Right atrium auricular region (tissue), 2 donors: ENCODE measurements around the gene ZBED4. TPM values are rescaled to one million over a fixed set of nuclear protein-coding genes. Genes with fewer than 3 reads are reported as not detected.

ENCODE experiments used
- DNase-seq: peaks from one replicate; pipeline ENCODE4 v3.0.0-alpha.2; 2019; ENCODE audit warnings: low spot score
- H3K27ac ChIP-seq, 2 donors: fragments of 200-600 bp; sonication (generic); 1 replicate in 1 of 2; 2 replicates in 1 of 2; pipeline ENCODE4 v1.5.1; 2016 to 2019
- H3K27me3 ChIP-seq, 2 donors: fragments of 200-600 bp; sonication (generic); one replicate each; pipeline versions ENCODE4 v1.5.1 to v1.6.0; 2017 to 2019
- H3K36me3 ChIP-seq: fragments of 200-600 bp; sonication (generic); one replicate; pipeline ENCODE4 v1.5.1; 2016
- H3K4me1 ChIP-seq, 2 donors: fragments of 200-600 bp; sonication (generic); one replicate each; pipeline versions ENCODE4 v1.5.1 to v1.6.0; 2017 to 2019
- H3K4me3 ChIP-seq, 2 donors: fragments of 200-600 bp; sonication (generic); 1 replicate in 1 of 2; 2 replicates in 1 of 2; pipeline ENCODE4 v1.5.1; 2017 to 2019; ENCODE audit warnings: mild to moderate bottlenecking in 1 of 2, moderate library complexity in 1 of 2
- H3K9me3 ChIP-seq, 2 donors: fragments of 200-600 bp; sonication (generic); one replicate each; pipeline ENCODE4 v1.5.1; 2019
- total RNA-seq, 2 donors: library from RNA; depleted of rRNA; stranded (reverse); fragments of >200 nt; gene quantifications; one replicate each; pipeline ENCODE4 v1.1.0, GENCODE V29; 2016
- TF ChIP-seq, protein P1 (sequence below), 2 donors: fragments of 200-600 bp; sonication (generic); IDR thresholded peaks; one replicate each; pipeline ENCODE4 v1.5.1; 2019; ENCODE audit warnings: antibody characterized with exemption in 2 of 2

Gene ZBED4
- total RNA-seq, 2 donors from 2014 or later = 3.7 to 6.6 TPM

DNA sequence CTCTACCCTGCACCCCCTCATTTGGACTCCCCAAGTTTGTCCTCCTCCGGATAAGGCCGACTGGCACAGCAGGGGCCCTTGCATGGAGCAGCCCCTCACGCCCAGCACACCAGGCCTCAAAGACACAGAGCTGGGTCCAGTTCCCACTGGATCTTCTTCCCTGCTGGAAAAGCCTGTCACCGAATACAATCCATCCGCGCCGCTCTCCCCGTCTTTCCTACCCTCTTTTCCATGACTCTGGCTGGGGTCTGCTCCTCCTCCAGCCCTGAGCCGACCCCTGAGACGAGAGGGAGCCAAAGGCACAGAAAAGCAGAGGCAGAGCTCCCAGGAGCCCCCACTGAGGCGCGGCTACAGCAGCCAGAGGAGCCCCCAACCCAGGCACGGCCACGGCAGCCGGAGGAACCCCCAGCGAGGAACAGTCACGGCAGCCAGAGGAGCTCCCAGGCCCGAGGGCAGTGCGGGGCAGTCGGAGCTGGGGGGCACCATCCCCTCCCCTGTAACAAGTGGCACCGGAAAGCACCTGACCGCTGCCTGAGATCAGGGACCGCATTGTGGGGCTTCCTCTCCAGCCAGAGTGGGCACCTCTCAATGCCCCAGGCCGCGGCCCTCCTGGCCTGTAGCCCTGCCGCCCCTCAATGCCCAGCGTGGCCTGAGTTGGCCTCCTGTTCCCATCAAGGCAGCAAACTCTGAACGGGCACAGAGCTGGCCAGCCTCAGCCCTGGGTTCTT, 52.6 kb downstream of the ZBED4 start:
- Histone ChIP-seq H3K36me3 (peaks cover 34% of the 10 kb centered on the region), H3K9me3 (no peaks in the 10 kb centered on the region), H3K27ac (no peak overlapping the region), H3K27me3 (no peaks in the 10 kb centered on the region), H3K4me1 (no peaks in the 10 kb centered on the region), H3K4me3 (no peak overlapping the region)
- DNase-seq = no peak
- TF ChIP-seq, protein P1, sequence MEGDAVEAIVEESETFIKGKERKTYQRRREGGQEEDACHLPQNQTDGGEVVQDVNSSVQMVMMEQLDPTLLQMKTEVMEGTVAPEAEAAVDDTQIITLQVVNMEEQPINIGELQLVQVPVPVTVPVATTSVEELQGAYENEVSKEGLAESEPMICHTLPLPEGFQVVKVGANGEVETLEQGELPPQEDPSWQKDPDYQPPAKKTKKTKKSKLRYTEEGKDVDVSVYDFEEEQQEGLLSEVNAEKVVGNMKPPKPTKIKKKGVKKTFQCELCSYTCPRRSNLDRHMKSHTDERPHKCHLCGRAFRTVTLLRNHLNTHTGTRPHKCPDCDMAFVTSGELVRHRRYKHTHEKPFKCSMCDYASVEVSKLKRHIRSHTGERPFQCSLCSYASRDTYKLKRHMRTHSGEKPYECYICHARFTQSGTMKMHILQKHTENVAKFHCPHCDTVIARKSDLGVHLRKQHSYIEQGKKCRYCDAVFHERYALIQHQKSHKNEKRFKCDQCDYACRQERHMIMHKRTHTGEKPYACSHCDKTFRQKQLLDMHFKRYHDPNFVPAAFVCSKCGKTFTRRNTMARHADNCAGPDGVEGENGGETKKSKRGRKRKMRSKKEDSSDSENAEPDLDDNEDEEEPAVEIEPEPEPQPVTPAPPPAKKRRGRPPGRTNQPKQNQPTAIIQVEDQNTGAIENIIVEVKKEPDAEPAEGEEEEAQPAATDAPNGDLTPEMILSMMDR (IDR thresholded peaks at IDR 0.05) = no peak

DNA sequence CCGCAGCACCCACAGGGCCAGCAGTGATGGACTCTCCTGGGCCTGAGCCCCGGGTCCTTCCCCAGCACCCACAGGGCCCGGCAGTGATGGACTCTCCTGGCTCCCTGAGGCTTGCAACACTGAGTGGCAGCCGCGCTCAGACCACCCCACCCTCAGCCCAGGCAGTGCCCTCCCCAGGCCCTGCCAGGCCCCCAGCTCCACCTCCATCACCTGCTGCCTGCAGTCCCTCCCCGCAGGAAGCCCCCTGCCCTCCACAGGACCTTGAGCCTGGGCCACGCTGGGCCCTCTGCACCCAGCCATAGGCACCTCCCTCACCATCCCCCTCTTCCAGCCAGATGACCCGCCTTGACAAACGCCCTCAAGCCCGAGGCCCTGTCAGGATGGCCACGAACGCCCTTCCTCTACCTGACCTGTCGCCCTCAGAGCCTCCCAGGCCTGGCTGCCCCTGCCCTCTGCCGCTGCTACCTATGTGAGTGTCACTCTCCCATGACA, 53.2 kb downstream of the ZBED4 start:
- H3K27me3 ChIP-seq = no peaks in the 10 kb centered on the region
- H3K4me1 ChIP-seq = no peaks in the 10 kb centered on the region
- H3K4me3 ChIP-seq = no peak overlapping the region
- no peak overlapping the region for H3K27ac ChIP-seq
- DNase-seq = no peak
- TF ChIP-seq, protein P1 (IDR thresholded peaks at IDR 0.05) = no peak
- no peaks in the 10 kb centered on the region for H3K9me3 ChIP-seq
- peaks cover 34% of the 10 kb centered on the region for H3K36me3 ChIP-seq

DNA sequence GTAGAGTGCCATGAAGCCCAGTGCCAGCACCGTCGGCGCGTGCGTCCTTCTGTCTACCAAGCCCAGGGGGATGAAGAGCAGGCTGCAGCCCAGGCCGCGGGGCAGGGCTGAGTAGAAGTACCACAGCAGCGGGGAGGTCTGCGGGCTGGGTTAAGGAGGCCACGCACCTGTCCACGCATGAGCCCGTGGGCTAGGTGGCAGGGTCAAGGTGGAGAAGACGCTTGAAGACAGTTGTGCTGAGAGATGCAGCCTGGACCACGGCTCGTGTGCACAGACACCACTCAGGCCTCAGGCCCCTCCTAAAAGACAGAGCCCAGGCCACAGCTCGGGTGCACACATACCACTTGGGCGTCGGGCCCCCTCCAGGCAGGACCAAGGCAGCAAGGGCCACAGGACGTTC, 54.2 kb downstream of the ZBED4 start:
- H3K4me3 ChIP-seq = no peak overlapping the region
- H3K9me3 ChIP-seq = no peaks in the 10 kb centered on the region
- no peak overlapping the region for H3K27ac ChIP-seq
- TF ChIP-seq, protein P1 (IDR thresholded peaks at IDR 0.05) = no peak
- H3K36me3 ChIP-seq = peaks cover 40% of the 10 kb centered on the region
- no peaks in the 10 kb centered on the region for H3K27me3 ChIP-seq
- no peak for DNase-seq
- H3K4me1 ChIP-seq = no peaks in the 10 kb centered on the region

DNA sequence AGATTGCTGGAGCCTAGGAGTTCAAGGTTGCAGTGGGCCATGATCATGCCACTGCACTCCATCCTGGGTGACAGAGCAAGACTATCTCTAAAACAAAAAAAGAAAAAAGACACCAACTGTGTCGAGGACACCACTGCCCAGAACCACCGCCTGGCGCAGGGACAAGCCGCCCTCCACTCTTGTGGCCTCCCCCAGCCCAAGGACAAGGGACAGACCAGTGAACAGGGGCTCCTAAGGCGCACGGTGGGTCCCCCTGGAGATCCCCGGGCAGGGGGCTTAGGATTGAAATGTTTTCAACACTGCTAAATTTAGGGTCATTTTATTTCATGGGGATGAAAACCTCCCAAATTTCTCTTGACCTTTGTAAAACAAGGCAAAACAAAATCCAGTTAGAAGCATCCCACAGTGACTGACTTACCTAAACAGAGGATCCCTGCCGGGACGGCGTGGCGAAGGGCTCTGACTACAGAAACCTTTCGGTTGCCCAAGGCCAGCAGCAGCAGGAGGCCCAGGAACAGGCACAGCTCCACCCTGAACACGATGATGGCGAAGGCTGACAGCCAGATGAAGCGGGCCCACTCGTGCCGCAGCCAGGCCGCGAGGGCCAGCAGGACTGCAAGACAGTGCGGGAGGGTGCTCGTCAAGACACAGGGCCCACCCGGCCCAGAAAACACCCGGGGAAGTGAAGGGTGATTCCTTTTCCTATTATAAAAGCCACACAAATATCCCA, 56.0 kb downstream of the ZBED4 start:
- H3K27me3 ChIP-seq = no peaks in the 10 kb centered on the region
- DNase-seq = no peak
- no peaks in the 10 kb centered on the region for H3K4me1 ChIP-seq
- TF ChIP-seq, protein P1 (IDR thresholded peaks at IDR 0.05) = no peak
- no peak overlapping the region for H3K4me3 ChIP-seq
- H3K27ac ChIP-seq = no peak overlapping the region
- no peaks in the 10 kb centered on the region for H3K9me3 ChIP-seq
- peaks cover 33% of the 10 kb centered on the region for H3K36me3 ChIP-seq

DNA sequence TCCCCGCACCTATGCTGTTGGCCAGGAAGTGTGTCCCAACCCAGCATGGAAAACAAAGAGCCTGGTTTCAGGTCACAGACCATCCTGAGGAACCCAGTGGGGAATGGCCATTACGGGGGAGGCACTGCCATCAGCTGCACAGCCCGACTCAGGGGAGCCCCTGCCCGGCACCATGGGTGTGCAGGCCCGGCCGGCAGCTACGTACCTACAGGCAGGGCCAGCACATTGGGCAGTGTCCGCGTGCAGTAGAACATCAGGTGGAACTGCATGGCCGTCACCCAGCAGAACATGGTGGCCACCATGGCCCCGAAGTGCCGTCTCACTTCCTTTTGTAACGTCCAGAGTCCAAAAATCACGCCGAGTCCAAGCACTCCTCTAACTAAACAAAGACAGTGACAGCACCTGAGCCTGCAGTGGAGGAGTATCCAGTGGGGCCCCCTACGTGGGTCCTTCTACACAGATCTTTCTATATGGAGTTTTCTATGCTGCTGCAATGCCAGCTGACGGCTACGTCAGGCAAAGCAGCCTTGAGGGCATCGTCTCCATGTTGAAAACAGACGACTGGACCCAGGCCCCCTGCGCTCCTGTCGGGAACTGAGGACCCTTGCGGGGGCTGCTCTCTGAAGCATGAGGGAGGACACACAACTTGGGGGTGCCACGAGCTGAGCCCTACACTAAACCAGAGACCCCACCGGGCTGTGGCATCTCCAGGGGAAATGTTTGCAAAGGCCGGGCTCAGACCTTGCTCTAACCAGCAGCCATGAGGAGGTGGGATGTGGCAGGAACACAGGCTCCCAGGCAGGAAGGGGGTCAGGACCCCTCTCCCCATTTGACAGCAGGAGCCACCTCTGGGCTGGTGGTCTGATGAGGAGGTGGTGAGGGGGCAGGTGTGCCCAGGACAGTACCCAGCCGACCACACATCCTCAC, 56.8 kb downstream of the ZBED4 start:
- no peak for DNase-seq
- Histone ChIP-seq H3K4me3 (no peak overlapping the region), H3K27ac (no peak overlapping the region), H3K27me3 (no peaks in the 10 kb centered on the region), H3K9me3 (no peaks in the 10 kb centered on the region), H3K36me3 (peaks cover 33% of the 10 kb centered on the region), H3K4me1 (no peaks in the 10 kb centered on the region)
- TF ChIP-seq, protein P1 (IDR thresholded peaks at IDR 0.05) = no peak
